ENCODE data around the gene PAX2.
A peak's percentile ranks its signal among the peaks of the same experiment; 100 is the strongest.

Gene PAX2

DNA sequence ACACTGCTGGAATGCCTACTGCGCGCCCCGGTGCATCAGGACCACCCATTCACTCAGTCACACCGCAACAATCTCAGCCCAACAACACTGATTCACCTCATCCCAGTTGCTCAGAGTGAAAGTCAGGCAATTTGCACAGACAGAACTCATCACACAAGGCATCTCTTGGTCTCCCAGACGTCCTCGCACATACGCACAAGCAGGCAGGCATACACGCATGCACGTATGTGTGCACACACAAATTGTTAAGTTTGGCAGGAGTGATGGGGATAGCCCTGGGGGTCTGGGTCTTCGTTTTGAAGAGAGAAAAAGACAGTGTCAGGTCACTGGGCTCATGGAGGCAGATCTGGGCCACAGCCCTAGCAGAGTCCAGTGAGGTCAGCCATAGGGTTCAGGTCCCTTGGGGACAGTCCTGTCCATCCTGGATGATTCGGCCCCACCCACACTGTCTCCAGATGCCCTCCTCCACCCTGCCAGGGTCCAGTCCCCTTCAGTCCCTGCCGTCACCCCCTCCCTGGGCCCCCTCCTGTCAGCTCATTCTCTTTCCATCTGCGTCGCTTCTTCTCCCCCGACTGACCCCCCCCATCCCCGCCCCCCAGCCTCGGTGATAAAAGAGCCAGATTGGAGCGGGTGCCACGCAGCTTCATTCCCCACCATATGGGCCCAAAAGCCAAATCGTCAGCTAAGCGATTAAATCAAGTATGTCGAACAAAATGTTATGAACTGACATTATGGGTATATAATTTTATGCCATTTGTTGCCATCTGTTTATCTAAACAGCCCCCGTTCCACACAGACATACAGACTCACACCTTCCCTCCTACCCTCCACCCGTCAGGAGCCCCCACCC lies 118.9 kb downstream of the PAX2 start:
- no peak for DNase-seq

- no peak for DNase-seq
Observed at GRCh38 chr10:100864978-100865377, 119.6 kb downstream of the PAX2 start.

DNA sequence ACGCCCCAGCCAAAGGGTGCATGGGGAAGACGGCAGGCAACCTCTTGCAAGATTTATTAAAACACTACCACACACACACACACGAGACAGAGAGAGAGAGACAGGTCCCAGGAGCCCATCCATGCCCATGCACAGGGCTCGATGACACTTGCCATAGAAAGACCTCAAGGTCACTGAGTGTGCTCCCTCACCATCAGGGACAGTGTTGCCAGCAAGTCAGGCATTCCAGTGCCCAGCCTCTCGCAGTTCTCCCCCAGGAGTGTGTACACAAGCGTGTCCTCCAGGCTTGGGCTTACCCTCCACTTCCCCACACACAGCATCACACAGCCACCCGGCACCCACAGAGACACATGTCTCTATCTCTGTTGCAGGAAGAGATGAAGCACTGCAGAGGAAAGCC lies 120.6 kb downstream of the PAX2 start:
- DNase-seq, result no peak

GRCh38 chr10:100866575-100867098 lies 121.3 kb downstream of the PAX2 start:
- DNase-seq, result no peak

GRCh38 chr10:100867261-100867963 lies 122.0 kb downstream of the PAX2 start:
- DNase-seq, result no peak

DNA sequence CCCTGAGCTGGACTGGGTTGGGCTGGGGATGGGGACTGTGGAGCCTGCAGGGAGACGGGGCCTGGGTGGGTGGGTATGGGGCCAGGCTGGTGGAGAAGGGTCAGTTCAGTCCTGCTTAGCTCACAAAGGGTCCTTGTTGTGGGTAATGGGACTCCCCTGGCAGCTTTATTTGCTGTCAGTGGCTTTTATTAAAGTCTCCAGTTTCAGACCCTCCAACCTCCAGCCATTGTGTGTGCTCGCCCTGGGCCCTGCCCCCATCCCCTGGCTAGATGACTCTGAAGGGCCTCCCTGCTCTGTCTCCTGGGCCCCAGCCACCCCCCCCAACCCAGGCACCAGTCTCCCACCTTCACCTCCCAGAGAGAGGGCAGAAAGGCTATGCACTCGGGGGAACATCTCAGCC lies 123.0 kb downstream of the PAX2 start:
- no peak for DNase-seq

DNA sequence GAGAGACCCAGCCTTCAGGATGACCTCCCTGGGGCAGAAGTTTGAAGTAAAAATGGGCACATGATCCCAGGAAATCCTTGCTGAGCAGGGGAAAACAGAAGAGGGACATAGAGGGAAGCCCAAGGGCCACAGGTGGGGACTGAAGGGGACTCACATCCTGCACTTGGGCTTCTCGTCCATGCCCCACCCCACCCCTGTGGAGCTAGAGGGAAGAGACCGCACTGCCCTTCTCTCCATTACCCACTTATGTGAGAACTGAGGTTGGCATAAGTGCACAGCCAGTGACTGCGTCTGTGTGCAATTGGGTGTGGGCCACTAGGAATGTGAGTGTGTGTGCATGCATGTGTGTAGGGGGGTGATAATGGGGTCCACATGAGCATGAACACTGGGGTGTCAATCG lies 124.0 kb downstream of the PAX2 start:
- no peak for DNase-seq

GRCh38 chr10:100872034-100872791 lies 126.8 kb downstream of the PAX2 start:
- peak; percentile 47 to 71 for DNase-seq

DNA sequence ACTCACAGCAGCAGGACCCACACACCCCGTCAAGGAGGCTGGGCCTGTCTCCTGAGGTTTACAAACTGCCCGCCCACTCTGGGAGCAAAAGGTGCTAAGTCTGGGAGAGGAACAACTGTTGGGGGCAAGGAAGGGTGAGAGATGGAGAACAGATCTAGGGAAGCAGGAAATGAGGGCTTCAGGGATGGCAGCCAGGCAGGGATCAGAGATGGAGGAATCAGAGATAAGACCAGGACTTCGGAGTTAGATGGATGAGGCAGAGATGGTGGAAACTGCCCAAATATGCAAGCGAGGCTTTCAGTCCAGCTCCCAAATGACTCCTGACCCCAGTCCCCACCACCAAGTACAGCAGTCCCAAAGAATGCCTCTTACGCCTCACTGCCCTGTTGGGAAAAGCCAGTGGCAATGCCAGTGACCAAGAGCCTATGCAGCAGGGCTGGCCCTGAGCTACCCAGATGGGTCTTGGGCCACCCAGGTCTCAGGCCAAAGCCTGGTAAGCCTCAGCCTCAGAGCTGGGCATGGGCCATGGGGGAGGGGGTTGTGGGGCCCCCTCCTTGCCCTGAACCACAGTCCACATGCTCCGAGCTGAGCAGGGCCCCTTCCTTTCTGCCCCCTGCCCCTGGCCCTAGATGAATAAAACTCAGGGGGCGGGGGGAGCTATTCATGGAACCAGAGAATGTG lies 127.9 kb downstream of the PAX2 start:
- DNase-seq, result no peak

DNA sequence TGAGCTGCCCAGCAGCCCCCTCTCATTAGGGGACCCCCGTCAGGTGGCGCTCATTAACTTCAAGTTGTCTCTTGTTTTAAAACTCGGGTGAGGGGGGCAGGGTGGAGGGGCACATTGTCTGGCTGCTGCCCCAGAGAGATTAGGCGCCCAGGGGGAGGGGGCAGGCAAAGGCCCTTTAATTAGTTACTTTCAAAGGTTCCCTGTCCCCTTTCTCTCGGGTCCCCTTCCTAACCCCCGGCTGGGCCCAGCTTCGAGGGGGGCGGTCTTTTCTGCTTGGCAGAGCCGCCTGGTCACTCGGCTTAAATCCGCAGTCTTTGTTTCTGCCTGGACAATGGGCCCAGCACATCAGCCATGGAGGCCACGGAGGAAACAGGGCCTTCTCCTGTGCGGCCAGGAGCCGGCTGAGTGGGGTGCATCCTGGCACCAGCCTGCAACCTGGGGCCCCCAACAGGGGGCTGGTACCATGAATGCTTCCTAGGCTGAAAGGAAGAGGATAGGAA lies 128.5 kb downstream of the PAX2 start:
- DNase-seq, result no peak

GRCh38 chr10:100874702-100875483 lies 129.5 kb downstream of the PAX2 start:
- no peak for DNase-seq

DNA sequence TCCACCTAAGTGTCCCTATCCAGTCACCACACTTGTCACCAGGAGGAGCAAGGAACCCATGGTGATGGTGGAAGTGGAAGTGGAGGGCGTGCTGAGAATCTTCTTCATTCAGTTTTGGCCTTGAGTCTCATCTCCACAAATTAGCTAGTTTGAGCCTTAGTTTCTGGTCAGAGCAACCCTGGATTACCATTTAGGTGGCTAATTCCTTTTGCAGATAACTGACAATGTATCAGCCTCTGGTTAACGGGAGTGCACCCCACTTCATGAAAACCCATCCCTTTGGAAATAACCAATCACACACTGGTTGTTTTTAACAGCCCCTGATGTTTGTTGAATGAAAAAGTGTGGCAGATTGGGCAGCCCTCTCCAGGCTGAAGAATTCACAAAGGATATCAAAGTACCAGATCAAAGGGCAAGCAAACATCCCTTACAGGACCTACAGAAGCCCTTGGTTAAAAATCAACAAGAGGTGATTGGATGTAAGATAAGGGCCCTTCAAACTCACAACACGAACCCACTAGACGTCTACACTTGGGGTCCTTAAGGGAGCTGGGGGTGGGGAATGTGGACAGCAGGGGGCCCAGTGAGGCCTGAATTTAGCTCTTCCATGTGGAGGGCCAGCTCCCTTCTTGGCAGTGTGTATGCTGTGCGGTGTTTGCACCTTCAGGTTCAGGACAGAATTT lies 130.2 kb downstream of the PAX2 start:
- DNase-seq, result no peak

GRCh38 chr10:100876585-100877460 lies 131.4 kb downstream of the PAX2 start:
- DNase-seq, result no peak

DNA sequence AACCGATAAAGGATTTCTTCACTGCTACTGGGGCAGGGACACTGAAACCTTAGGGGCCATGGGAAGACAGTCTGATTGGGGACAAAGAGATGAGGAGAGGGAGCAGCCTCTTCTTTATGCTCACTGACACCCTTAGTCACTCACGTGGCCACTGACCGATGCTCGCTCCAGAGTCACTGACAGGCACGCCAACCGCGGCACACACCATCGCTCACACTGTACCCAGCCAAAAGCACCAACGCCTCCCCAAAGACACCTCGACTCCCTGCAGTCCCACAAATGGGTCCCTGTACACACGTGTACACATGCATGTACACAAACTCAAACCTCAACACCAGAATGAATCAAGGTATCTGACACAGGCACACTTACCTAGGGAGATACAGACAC lies 132.1 kb downstream of the PAX2 start:
- DNase-seq, result no peak

DNA sequence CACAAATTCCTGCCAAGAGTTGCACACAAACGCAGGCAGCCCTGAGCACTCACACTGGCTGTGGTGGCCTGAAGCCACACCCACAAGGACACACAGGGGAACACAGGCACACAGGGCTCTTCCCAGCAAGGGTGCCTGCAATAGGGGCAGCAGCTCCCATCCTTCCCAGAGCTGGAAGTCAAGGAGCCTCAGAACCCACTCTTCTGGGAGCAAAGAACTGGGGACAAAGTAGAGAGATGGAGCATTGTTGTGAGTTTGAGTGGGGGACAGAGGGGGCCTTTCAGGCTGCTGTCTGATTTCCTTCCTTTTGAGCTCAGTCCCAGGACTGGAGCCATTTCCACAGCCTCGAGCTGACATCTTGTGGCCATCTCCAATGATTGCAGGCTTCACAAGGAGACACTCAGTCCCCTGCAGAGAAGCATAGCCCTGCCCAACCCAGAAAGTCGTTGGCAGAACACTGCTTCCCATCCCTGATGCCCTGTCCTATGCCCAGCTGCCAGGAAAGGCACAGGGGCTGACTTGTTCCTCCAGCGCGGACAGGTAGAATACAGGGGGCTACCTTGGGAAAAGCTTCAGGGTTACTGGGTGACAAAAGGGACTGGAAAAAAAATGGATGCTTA lies 133.0 kb downstream of the PAX2 start:
- peak; percentile 89 to 91 for DNase-seq
